ENCODE measurements around the gene HOXD8. TPM values are rescaled to one million over a fixed set of nuclear protein-coding genes. Genes with fewer than 3 reads are reported as not detected.

The HOXD8 gene
- total and polyA plus RNA-seq, 4 donors, result 0.34 to 1.6 (median 1.0) TPM

- no peak overlapping the region for H3K4me3 ChIP-seq
- peaks cover 34 to 96% (median 91%) of the 10 kb centered on the region in 3 donors for H3K27me3 ChIP-seq (ENCODE audit: control insufficient read depth in 3 of 3, insufficient read depth in 3 of 3, low read length in 2 of 3)
- 10 to 21% methylated on average over 6 of the region's 6 CpGs for WGBS, 2 donors
Measured at GRCh38 chr2:176155356-176156044, 26.0 kb downstream of the HOXD8 start.

GRCh38 chr2:176156301-176156806, 26.8 kb downstream of the HOXD8 start:
- peaks cover 36 to 95% (median 90%) of the 10 kb centered on the region in 3 donors for H3K27me3 ChIP-seq (ENCODE audit: control insufficient read depth in 3 of 3, insufficient read depth in 3 of 3, low read length in 2 of 3)
- DNase-seq (no peak), ATAC-seq (ENCODE audit: insufficient read depth, low FRiP score) (no peak)
- TF ChIP-seq CTCF (IDR thresholded peaks at IDR 0.05; ENCODE audit: control extremely low read depth, extremely low read depth), result no peak
- no peak overlapping the region for H3K9ac ChIP-seq (ENCODE audit: insufficient read depth in 1 of 2, low read length in 2 of 2)
- H3K36me3 ChIP-seq (ENCODE audit: control insufficient read depth in 4 of 4, insufficient read depth in 4 of 4, low read length in 4 of 4), result no peaks in the 10 kb centered on the region
- no peak overlapping the region for H3K27ac ChIP-seq (ENCODE audit: low read depth in 1 of 2, low read length in 1 of 2)
- peaks cover 0 to 19% (median 0%) of the 10 kb centered on the region in 4 donors for H3K9me3 ChIP-seq (ENCODE audit: control insufficient read depth in 4 of 4, insufficient read depth in 3 of 4, low read length in 3 of 4)
- peaks cover 0 to 27% (median 9%) of the 10 kb centered on the region in 5 donors for H3K4me1 ChIP-seq (ENCODE audit: control insufficient read depth in 5 of 5, insufficient read depth in 5 of 5, low read length in 5 of 5)
- 31% methylated on average over 8 of the region's 8 CpGs for WGBS, 2 donors
- H3K4me3 ChIP-seq, result no peak overlapping the region

More at GRCh38 chr2:176155356-176156044, 26.0 kb downstream of the HOXD8 start:
- Histone ChIP-seq H3K27ac (ENCODE audit: low read depth in 1 of 2, low read length in 1 of 2) (no peak overlapping the region), H3K4me1 (ENCODE audit: control insufficient read depth in 5 of 5, insufficient read depth in 5 of 5, low read length in 5 of 5) (peaks cover 0 to 22% (median 9%) of the 10 kb centered on the region in 5 donors), H3K9ac (ENCODE audit: insufficient read depth in 1 of 2, low read length in 2 of 2) (no peak overlapping the region), H3K9me3 (ENCODE audit: control insufficient read depth in 4 of 4, insufficient read depth in 3 of 4, low read length in 3 of 4) (peaks cover 0 to 17% (median 0%) of the 10 kb centered on the region in 4 donors), H3K36me3 (ENCODE audit: control insufficient read depth in 4 of 4, insufficient read depth in 4 of 4, low read length in 4 of 4) (no peaks in the 10 kb centered on the region)
- no peak for ATAC-seq (ENCODE audit: insufficient read depth, low FRiP score)
- DNase-seq, result peak in 1 of 3 donors; percentile 1
- no peak for TF ChIP-seq CTCF (IDR thresholded peaks at IDR 0.05; ENCODE audit: control extremely low read depth, extremely low read depth)

GRCh38 chr2:176156807-176157498, 27.4 kb downstream of the HOXD8 start, which contains the start of gene HOXD3:
Gene HOXD3 (plus strand): TSS chr2:176157307. CDS start chr2:176169115, 11,808 bp downstream.
- H3K27me3 ChIP-seq (ENCODE audit: control insufficient read depth in 3 of 3, insufficient read depth in 3 of 3, low read length in 2 of 3), result peaks cover 31 to 96% (median 94%) of the 10 kb centered on the region in 3 donors
- no peak for ATAC-seq (ENCODE audit: insufficient read depth, low FRiP score)
- WGBS, 2 donors, result 3 to 7% methylated on average over 48 of the region's 48 CpGs
- H3K27ac ChIP-seq (ENCODE audit: low read depth in 1 of 2, low read length in 1 of 2), result no peak within 1 kb of the TSS
- H3K4me1 ChIP-seq (ENCODE audit: control insufficient read depth in 5 of 5, insufficient read depth in 5 of 5, low read length in 5 of 5), result peaks cover 0 to 24% (median 9%) of the 10 kb centered on the region in 5 donors
- peak in 1 of 3 donors; percentile 6 for DNase-seq
- no peak within 1 kb of the TSS for H3K9ac ChIP-seq (ENCODE audit: insufficient read depth in 1 of 2, low read length in 2 of 2)
- no peak for TF ChIP-seq CTCF (IDR thresholded peaks at IDR 0.05; ENCODE audit: control extremely low read depth, extremely low read depth)
- peaks cover 0 to 19% (median 0%) of the 10 kb centered on the region in 4 donors for H3K9me3 ChIP-seq (ENCODE audit: control insufficient read depth in 4 of 4, insufficient read depth in 3 of 4, low read length in 3 of 4)
- no peak within 1 kb of the TSS for H3K4me3 ChIP-seq
- H3K36me3 ChIP-seq (ENCODE audit: control insufficient read depth in 4 of 4, insufficient read depth in 4 of 4, low read length in 4 of 4), result no peaks in the 10 kb centered on the region

Measured in lung (tissue), 12 donors.